Fibroblast of villous mesenchyme (primary cell): ENCODE data around the gene MAPT. TPM values are rescaled to one million over a fixed set of nuclear protein-coding genes. Genes with fewer than 3 reads are reported as not detected.

ENCODE experiments used
- DNase-seq: peaks from one replicate; pipeline ENCODE4 v3.0.0-alpha.2; 2010; ENCODE audit warnings: low read depth
- H3K4me3 ChIP-seq: 2 replicates; pipeline ENCODE4 v1.5.1; 2011; ENCODE audit warnings: low read depth, mild to moderate bottlenecking, low read length
- total RNA-seq: library from RNA; depleted of rRNA; stranded (reverse); fragments of >200 nt; gene quantifications from 2 replicates; pipeline ENCODE4 v1.2.3, GENCODE V29; 2012
- TF ChIP-seq, protein P1 (sequence below): IDR thresholded peaks from 2 replicates; pipeline ENCODE4 v1.5.1; 2012; ENCODE audit warnings: low read depth, mild to moderate bottlenecking, low read length; ENCODE audit not compliant: insufficient read depth

Gene MAPT
- total RNA-seq, 1 donor: not detected

DNA sequence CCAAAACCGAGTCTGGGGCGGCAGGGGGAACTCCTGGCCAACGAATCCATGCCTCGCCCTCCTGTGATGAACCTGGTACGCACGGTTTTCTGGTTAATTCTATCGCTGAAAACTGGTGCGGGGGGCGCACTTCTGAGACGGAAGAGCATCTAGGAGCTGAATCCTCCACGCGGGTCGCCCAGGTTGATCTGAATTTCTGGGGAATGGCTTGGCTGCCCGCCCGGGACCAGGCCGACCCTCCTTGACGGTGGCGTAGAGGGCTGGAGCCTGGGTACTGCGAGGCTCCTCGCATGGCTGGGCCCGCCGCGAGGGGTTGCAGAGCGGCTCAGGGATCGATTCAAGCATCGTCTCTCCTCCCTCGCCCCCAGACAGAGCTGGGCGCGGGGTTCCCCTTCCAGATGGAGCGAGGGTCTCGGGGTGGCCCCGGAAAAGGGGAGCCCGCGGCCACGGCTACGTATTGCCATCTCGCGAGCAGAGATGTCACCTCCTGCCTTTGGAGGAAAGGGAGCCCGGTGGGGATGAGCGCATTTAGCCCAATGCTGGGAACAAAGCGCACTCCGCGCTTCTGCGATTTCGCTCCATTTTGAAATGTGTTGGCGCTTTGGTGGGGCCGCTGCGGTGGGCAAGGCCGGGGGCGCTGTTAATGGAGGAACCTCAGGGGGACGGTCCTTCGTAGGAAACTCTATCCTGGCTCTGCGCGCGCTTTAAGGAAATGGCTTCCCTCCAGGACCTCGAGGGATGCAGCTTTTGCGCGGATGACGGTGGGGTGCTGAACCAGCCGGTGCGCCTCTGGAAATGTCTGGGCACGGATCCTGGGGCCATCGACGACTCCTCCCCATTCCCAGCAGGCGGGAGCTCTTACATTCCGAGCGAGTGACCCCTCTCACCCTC, 2.7 kb downstream of the MAPT start:
- no peak for DNase-seq
- H3K4me3 ChIP-seq: no peak overlapping the region
- TF ChIP-seq, protein P1, sequence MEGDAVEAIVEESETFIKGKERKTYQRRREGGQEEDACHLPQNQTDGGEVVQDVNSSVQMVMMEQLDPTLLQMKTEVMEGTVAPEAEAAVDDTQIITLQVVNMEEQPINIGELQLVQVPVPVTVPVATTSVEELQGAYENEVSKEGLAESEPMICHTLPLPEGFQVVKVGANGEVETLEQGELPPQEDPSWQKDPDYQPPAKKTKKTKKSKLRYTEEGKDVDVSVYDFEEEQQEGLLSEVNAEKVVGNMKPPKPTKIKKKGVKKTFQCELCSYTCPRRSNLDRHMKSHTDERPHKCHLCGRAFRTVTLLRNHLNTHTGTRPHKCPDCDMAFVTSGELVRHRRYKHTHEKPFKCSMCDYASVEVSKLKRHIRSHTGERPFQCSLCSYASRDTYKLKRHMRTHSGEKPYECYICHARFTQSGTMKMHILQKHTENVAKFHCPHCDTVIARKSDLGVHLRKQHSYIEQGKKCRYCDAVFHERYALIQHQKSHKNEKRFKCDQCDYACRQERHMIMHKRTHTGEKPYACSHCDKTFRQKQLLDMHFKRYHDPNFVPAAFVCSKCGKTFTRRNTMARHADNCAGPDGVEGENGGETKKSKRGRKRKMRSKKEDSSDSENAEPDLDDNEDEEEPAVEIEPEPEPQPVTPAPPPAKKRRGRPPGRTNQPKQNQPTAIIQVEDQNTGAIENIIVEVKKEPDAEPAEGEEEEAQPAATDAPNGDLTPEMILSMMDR: no peak

DNA sequence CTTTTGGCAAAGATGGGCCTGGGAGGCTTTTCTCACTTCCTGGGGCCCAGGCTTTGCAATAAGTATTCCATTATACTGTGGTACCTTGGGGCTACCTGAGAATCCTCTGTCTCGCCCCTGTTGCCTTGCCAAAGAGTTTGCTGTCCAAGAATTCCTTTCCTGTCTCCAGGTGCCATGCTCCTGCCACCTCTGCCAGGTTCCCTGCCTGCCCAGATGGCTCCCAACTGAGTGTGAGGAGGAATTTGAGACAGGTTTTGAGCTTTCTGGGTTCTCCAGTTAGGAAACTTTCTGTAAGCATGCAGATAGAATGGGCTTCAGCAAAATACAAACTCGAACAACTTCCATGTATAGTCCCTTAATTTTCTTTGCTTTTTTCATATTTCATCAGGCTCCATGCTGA, 5.8 kb downstream of the MAPT start:
- no peak overlapping the region for H3K4me3 ChIP-seq
- no peak for DNase-seq
- TF ChIP-seq, protein P1: no peak

DNA sequence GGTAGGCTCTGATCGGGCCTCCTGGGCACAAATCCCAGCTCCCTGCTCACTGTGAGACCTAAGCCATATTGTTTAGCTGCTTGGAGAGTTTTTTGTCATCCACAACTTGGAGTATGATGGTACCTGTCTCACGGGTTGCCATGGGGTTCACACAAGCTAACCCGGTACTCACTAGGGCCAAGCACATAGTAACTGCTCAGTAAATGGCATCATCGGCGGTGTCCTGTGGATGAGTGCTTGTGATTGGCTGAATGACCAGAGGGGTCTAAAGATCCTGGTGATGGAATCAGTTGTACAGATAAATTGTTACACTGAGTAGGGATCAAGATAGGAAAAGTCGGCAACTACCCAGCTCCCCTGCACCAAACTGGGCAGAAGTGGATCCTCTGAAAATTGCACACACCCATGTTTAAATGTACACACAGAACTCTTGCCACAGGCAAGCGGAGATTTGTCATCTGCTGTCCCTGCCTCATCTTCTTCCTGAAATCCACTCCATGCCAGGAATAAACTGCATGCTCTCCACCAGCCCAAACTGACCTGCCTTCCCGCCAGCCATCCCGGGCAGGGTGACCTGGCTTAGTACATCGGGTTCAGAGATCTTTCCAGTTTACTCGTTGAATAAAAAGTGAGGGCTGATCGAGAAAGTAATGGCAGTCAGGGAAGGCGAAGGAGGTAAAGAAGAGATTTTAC, 6.5 kb downstream of the MAPT start:
- TF ChIP-seq, protein P1: no peak

DNA sequence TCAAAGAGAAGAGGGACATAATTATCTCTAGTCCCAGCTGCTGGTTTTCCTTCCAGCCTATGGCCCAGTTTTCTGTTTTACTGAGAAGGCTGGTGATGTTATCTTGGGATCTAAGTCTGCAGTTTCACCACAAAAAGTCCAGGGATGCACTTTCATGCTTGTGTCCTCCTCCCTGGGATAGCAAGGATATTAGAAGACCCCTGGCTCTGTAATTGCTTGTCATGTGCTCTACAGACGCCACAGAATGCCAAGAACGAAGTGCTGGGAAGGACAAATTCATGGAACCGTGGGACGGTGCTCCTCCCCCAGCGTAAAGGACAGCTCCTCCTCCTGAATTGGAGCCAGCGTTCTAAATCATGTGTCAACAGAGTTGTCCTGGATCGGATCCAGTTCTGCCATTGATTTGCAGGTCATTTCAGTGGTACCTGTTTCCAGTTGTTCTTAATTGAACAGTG, 8.6 kb downstream of the MAPT start:
- DNase-seq: no peak
- no peak overlapping the region for H3K4me3 ChIP-seq
- TF ChIP-seq, protein P1: no peak

More for the DNA sequence above, 6.5 kb downstream of the MAPT start:
- no peak for DNase-seq
- H3K4me3 ChIP-seq: no peak overlapping the region

DNA sequence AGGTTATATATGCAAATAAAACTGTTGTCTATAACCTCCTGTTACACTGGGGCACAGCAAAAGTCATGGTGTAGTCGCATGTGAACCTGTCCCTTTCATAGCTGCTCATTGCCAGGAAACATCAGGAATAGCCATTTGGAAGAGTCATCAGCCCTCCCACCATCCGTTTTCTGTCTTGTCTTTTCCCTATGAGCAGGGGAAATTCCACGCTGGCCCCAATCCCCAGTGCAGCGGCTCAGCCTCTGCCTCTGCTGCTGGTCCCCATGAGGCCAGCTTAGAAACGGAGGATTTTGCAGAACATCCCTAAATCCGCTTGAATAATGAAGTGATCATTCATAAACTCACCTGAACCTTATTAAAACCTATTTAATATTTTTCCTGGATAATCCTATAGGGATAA, 10.5 kb downstream of the MAPT start:
- no peak for DNase-seq
- TF ChIP-seq, protein P1: no peak
- H3K4me3 ChIP-seq: no peak overlapping the region

DNA sequence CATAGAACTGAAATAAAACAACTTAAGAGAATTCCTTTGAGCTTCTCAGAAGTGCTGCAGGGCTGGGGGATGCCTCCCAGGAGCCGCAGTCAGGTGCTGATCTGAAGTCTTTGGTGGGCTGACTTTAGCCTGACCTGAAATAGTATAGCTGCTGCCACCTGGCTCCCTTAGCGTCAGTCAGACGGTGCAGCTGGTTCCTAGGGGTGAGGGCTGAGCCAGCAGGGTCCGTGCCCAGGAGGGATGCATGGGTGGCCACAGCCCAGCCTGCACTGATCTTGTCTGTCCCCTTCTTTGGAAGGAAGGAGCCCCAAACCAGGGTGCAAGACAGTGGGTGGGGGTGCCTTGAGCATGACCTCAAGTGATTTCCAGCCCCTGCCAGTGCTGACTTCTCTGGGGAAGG, 11.5 kb downstream of the MAPT start:
- no peak for DNase-seq
- H3K4me3 ChIP-seq: no peak overlapping the region
- TF ChIP-seq, protein P1: no peak
